ENCODE measurements around the gene ACBD6.
"Not testable (repeated sequence)": the region's sequence is repeated elsewhere in the genome, so short reads cannot be mapped to it uniquely, and the experiment has no call there.

The ACBD6 gene, protein sequence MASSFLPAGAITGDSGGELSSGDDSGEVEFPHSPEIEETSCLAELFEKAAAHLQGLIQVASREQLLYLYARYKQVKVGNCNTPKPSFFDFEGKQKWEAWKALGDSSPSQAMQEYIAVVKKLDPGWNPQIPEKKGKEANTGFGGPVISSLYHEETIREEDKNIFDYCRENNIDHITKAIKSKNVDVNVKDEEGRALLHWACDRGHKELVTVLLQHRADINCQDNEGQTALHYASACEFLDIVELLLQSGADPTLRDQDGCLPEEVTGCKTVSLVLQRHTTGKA

DNA sequence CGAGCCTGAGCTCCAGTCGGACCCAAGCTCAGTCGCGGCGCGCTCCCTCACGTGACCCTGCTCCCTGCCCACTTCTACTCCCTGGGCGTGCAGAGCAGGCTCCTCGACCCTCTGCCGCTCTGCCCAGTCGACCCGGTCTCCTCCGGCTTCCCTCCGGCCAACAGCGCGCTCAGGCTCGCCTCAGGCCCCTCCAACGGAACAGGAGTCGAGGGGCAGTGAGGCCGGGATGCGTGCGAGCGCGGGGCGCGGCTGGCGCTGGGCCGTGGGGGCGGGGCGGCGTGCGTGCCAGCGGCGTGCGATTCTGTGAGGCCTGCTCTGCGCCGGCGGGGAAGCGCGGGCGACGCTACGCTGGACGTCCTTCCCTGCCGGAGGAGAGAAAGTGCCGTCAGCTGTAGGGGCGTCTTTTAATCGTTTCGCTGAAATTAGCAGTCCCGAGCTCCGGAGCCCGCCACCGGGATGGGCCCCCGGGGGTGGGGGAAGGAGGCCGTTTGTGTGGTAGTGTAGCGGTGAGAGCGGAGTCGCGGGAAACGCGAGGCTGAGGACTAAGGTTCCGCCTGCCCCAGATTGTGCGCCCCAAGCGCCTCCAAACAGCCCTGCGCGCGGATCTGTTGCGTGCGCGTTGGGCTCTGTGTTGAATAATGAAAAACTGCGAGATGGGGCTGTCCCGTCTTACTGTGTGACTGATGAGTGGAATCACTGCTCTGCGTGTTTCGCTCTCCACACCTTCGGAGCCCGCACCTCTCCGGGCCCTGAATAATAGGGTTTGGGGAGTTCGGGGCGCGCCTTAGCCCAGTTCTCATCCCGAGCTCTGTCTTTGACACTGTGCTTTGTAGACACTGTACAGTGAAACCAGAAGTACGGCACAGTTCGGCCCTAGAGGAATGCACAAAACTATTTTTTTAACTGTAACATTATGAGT, at the start of gene ACBD6:
TSS of gene ACBD6 (minus strand) at position 217 of the 919 bp plus-strand sequence. CDS start 311 bp downstream, outside the sequence.
- Mint-ChIP-seq H3K4me1 (peaks cover 13 to 27% of the 10 kb centered on the region in 2 donors), H3K4me3 (peak within 1 kb of the TSS; percentile 97 to 98), H3K36me3 (peaks cover 3 to 8% of the 10 kb centered on the region in 2 donors), H3K27ac (peak within 1 kb of the TSS; percentile 99), H3K9me3 (no peaks in the 10 kb centered on the region), H3K27me3 (no peaks in the 10 kb centered on the region)
- DNase-seq (peak; percentile 89), ATAC-seq (replicated peaks) (peak; percentile 90)

DNA sequence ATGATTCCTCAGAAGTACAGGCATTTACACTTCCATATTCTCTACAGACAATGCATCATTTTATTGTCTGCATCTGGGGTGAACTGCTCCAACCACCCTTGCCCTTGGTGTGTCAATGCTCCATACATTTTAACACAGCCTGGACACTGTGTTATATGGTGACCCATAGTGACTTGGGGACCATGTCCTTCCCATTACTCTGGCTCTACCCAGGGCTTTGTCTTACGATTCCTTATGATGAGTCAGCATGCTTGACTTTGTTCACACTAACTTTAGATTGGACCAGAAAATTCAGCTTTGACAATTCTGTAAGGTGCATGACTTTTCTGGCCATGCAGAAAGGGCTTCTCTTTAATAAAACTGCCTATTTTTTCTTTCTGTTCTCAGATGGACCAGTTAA, 49.6 kb upstream of the ACBD6 start:
- H3K4me1 Mint-ChIP-seq, result no peaks in the 10 kb centered on the region
- no peak for ATAC-seq (replicated peaks)
- no peak overlapping the region for H3K27ac Mint-ChIP-seq
- H3K9me3 Mint-ChIP-seq, result no peaks in the 10 kb centered on the region
- no peaks in the 10 kb centered on the region for H3K36me3 Mint-ChIP-seq
- no peak overlapping the region for H3K4me3 Mint-ChIP-seq
- no peak for DNase-seq
- H3K27me3 Mint-ChIP-seq, result no peaks in the 10 kb centered on the region

DNA sequence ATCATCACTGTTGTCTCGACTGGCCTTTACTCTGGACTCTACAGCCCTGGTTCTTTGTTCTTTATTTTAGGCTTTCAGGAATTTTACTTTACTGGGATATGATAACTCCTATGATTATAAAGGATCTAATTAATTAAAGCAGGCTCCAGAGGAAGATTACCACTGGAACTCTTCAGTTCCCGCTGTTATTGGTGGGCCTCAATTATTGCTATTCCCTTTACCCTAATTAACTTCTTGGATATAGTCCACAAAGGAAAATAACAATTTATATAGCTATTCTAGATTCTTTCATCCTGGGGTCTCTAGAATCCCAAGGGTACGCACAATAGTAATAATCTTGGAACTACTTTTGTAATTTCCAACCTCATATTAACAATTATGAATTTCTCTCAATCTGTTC, 47.9 kb upstream of the ACBD6 start:
- H3K4me3 Mint-ChIP-seq, result no peak overlapping the region
- ATAC-seq (replicated peaks) (no peak), DNase-seq (no peak)
- H3K9me3 Mint-ChIP-seq, result no peaks in the 10 kb centered on the region
- H3K27me3 Mint-ChIP-seq, result peaks cover 0 to under 1% of the 10 kb centered on the region in 2 donors
- no peaks in the 10 kb centered on the region for H3K36me3 Mint-ChIP-seq
- H3K4me1 Mint-ChIP-seq, result peaks cover 0 to 9% of the 10 kb centered on the region in 2 donors
- H3K27ac Mint-ChIP-seq, result no peak overlapping the region

DNA sequence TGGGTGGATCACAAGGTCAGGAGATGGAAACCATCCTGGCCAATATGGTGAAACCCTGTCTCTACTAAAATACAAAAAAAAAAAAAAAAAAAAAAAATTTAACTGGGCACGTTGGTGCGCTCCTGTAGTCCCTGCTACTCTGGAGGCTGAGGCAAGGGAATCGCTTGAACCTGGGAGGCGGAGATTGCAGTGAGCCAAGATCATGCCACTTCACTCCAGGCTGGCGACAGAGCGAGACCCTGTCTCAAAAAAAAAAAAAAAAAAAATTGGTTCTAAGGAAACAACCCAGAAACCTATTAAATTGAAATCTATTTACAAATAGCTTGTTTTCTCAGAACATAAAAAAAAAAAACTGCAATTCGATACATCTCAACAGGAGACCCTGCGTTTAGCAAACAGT, 47.4 kb upstream of the ACBD6 start:
- not testable (repeated sequence) for H3K4me1 Mint-ChIP-seq; H3K36me3 Mint-ChIP-seq; H3K27ac Mint-ChIP-seq; DNase-seq; H3K27me3 Mint-ChIP-seq; ATAC-seq (replicated peaks); H3K9me3 Mint-ChIP-seq; H3K4me3 Mint-ChIP-seq

DNA sequence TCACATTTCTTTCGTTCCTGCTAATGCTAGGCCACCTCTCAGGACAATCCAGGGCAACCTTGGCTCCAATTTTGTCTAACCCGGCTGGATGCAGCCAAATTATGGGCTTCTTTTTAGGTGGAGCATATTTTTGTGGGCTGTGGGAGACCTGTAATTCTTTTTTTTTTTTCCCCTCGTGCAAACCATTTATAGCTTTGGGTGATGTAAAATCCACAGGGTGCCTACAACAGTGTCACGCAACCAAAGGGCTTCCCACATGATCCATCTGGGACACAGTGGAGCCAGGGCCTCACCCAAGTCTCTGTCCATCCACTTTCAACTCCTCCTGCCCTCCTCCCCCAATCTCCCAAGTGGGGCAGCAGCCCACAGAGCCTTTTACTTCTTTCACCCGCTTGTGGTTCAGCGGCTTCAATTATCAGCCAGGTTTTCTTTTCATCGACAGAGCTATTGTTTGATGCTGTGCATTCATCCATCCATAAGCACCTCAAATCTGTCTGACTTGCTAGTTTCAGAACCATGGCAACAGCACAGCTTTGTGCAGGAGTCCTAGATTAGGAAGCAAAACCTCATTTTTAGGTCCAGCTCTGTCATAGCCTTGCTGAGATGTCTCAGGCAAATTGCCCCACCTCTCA, 46.4 kb upstream of the ACBD6 start:
- ATAC-seq (replicated peaks), result no peak
- H3K4me3 Mint-ChIP-seq, result no peak overlapping the region
- no peaks in the 10 kb centered on the region for H3K9me3 Mint-ChIP-seq

DNA sequence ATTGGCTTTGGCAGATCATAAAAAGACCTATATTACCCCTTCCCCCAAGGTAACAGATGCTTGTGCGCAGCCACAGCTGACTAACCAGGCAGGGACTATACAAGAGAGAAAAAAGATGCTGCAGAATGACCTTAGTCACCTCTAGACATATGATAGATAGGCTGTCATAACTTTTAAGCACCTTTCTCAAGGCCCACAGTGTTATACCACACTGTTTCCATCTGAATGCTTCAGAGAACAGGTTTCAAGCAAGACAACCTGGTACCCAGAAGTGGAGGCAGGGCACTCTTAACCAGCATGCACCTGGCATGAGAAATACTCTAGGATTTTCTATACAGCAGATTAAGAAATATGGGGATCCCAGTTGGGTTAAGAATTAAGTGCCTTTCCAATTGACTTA, 43.6 kb upstream of the ACBD6 start:
- H3K27ac Mint-ChIP-seq, result no peak overlapping the region
- H3K36me3 Mint-ChIP-seq, result no peaks in the 10 kb centered on the region
- H3K4me3 Mint-ChIP-seq, result no peak overlapping the region
- peaks cover 0 to 9% of the 10 kb centered on the region in 2 donors for H3K4me1 Mint-ChIP-seq
- DNase-seq (no peak), ATAC-seq (replicated peaks) (peak in 1 of 2 donors; percentile 54)
- H3K27me3 Mint-ChIP-seq, result peaks cover 0 to 9% of the 10 kb centered on the region in 2 donors
- H3K9me3 Mint-ChIP-seq, result no peaks in the 10 kb centered on the region

More for the DNA sequence above, 46.4 kb upstream of the ACBD6 start:
- no peak overlapping the region for H3K27ac Mint-ChIP-seq
- peaks cover 0 to 8% of the 10 kb centered on the region in 2 donors for H3K27me3 Mint-ChIP-seq
- DNase-seq, result no peak
- no peaks in the 10 kb centered on the region for H3K36me3 Mint-ChIP-seq
- H3K4me1 Mint-ChIP-seq, result peaks cover 0 to 9% of the 10 kb centered on the region in 2 donors

DNA sequence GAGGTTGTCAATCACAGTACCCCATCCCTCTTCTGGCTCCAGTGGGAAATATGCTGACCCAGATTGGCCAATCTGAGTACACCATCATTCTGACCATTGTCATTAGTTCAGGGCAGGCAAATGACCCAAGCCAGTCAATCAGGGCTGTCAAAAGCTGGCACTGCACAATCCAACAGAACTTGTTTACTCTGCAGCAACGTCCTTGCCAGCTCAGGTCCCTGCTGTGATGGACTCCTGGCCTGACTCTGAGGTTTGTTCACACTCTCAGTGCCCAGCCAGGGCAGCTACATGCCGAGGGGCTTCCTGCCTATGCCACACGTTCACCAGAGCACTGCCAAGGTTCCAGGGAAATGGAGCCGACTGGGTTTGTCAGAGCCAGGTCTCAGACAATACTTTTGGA, 41.7 kb upstream of the ACBD6 start:
- peaks cover 0 to 9% of the 10 kb centered on the region in 2 donors for H3K27me3 Mint-ChIP-seq
- ATAC-seq (replicated peaks) (no peak), DNase-seq (no peak)
- peaks cover 0 to 9% of the 10 kb centered on the region in 2 donors for H3K4me1 Mint-ChIP-seq
- H3K9me3 Mint-ChIP-seq, result no peaks in the 10 kb centered on the region
- H3K4me3 Mint-ChIP-seq, result no peak overlapping the region
- H3K27ac Mint-ChIP-seq, result no peak overlapping the region
- H3K36me3 Mint-ChIP-seq, result no peaks in the 10 kb centered on the region

DNA sequence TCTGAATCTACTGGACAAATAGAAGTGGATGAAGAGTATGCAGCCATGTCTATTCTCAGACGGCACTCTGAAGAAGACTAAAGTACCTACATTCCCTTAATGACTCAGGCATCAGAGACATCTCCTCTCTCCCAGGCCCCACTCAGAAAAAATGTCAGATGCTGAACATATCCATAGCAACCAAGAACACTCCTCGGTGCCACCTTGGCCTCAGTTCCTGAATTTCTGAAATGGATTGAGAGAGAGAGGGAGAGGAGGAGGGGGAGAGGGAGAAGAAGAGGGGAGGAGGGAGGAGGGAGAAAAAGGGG, 40.4 kb upstream of the ACBD6 start:
- no peak overlapping the region for H3K27ac Mint-ChIP-seq
- H3K9me3 Mint-ChIP-seq, result no peaks in the 10 kb centered on the region
- peaks cover 0 to 20% of the 10 kb centered on the region in 2 donors for H3K27me3 Mint-ChIP-seq
- no peak for ATAC-seq (replicated peaks)
- peaks cover 0 to 9% of the 10 kb centered on the region in 2 donors for H3K4me1 Mint-ChIP-seq
- no peak for DNase-seq
- no peaks in the 10 kb centered on the region for H3K36me3 Mint-ChIP-seq
- no peak overlapping the region for H3K4me3 Mint-ChIP-seq

DNA sequence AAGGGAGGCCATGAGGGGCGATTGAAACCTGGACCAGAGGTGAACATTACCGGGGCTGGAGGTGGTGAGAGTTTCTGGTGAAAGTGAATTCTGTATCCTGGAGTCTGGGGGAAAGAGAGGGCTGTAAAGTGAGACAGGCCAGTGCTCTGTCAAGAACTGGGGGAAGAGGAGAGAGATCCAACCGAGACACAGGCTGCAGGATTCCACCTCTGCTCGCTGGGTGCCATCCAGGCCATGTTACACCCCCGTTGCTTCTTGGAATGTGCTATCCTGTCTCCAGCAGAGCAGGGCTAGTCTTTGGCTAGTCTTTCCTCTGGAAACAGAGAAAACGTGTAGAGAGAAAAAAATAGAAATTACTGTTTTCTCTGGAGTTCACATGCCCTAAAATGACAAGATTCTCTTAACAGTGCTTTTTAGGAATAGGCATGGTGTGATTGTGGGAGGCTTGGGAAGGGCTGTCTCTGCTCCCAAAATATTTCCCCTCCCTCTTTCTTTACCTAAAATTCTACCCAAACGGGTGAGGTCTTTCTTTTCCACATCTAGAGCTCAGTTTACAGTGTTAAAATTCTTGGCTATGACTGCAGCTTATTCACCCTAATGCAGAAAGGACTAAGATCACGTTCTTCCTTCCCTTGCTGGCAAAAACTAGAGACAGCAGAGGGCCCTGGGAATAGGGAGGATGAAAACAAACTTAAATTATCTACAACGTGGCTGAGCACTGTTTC, 39.9 kb upstream of the ACBD6 start:
- no peaks in the 10 kb centered on the region for H3K9me3 Mint-ChIP-seq
- no peak overlapping the region for H3K4me3 Mint-ChIP-seq
- no peaks in the 10 kb centered on the region for H3K36me3 Mint-ChIP-seq
- DNase-seq, result no peak
- peaks cover 0 to 20% of the 10 kb centered on the region in 2 donors for H3K27me3 Mint-ChIP-seq
- ATAC-seq (replicated peaks), result no peak
- peaks cover 0 to 9% of the 10 kb centered on the region in 2 donors for H3K4me1 Mint-ChIP-seq
- no peak overlapping the region for H3K27ac Mint-ChIP-seq

DNA sequence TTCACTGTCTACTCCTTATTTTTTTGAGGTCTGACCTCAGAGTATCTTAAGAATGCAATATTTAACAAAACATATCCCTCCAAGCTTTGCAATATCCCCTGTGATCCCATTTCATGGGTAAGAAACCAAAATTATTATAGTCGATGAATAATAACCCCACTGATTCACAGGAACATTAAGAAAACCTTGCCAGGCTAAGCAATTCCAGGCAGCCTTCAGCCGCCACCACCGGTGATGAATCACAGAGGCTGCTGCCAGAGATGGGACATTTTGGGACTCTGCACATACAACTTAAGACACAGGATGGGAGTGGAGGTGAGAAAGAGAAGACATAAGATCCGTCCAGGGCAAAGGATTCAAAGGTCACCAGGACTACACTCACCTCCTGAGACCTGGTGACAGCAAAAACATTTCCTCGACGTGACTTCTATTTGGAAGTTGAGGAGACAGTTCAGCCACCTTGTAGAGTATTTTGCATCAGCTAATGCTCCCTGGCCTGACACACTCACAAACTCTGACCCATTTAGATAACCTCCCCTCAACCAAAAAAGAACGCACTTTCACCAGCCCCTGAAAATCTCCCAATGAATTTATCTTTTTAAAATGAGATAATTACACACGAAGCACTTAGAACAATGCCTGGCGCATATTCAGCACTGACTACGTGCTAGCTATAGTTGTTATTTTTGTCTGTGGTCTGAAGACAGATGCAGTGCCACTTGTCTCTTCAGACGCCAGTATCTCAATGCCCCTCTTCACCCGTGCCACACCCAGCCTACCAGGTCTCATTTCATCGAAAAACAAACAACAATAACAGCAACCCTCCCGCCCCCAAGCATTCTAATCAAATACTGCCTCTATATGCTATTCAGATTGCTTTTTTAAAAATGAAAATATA, 38.6 kb upstream of the ACBD6 start:
- peaks cover 0 to under 1% of the 10 kb centered on the region in 2 donors for H3K4me1 Mint-ChIP-seq
- no peaks in the 10 kb centered on the region for H3K36me3 Mint-ChIP-seq
- H3K9me3 Mint-ChIP-seq, result no peaks in the 10 kb centered on the region
- no peak overlapping the region for H3K4me3 Mint-ChIP-seq
- H3K27me3 Mint-ChIP-seq, result peaks cover 0 to 20% of the 10 kb centered on the region in 2 donors
- no peak overlapping the region for H3K27ac Mint-ChIP-seq
- no peak for DNase-seq
- no peak for ATAC-seq (replicated peaks)

DNA sequence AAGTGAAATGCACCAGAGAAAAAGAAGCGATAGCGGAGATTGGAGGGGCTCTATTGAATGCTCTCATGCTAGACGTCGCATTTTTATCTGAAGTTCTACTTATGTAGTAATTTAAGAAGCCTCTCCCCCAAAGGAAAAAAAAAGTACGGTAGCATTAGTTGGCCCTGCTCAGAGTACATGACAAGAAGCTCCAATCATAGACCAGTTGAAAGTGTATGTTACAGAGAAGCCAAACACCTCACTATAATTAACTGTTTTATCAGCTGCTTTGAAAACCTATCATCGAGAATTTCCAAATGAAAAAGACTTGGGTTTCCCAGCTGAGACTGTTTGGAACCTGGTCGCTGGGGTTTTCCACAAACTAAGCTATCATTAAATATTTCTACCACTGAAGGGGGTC, 36.8 kb upstream of the ACBD6 start:
- H3K4me3 Mint-ChIP-seq, result no peak overlapping the region
- ATAC-seq (replicated peaks), result no peak
- no peaks in the 10 kb centered on the region for H3K9me3 Mint-ChIP-seq
- H3K27me3 Mint-ChIP-seq, result peaks cover 0 to 15% of the 10 kb centered on the region in 2 donors
- H3K4me1 Mint-ChIP-seq, result no peaks in the 10 kb centered on the region
- DNase-seq, result no peak
- no peak overlapping the region for H3K27ac Mint-ChIP-seq
- H3K36me3 Mint-ChIP-seq, result no peaks in the 10 kb centered on the region

DNA sequence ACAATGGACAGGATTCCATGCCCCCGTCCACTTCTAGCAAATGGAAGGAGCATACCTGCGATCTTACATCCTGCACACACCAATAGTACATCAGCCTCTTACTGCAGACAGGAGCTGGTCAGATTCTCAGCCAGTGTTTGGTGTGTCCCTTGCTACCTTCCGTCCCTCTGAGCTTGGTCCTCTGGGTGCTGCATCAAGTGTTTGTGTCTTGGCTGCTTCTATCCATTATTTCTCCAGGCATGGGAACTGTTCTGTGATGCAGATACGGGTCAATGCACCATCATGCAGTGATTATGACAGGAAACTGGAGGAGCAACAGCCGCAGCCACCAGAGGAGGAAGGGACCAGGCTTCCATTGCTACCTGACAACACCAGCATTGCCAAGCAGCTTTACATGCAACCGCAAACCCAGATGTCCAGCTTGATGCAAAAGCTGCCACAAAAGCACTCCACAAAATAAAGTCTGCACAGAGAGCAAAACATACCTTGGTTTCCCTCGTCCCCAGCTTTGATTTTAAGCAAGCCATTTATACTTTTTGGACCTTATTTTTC, 34.5 kb upstream of the ACBD6 start:
- Mint-ChIP-seq H3K27me3 (peaks cover 0 to 10% of the 10 kb centered on the region in 2 donors), H3K9me3 (no peaks in the 10 kb centered on the region), H3K4me3 (no peak overlapping the region), H3K36me3 (no peaks in the 10 kb centered on the region), H3K4me1 (peaks cover 0 to 6% of the 10 kb centered on the region in 2 donors), H3K27ac (no peak overlapping the region)
- ATAC-seq (replicated peaks) (no peak), DNase-seq (no peak)

DNA sequence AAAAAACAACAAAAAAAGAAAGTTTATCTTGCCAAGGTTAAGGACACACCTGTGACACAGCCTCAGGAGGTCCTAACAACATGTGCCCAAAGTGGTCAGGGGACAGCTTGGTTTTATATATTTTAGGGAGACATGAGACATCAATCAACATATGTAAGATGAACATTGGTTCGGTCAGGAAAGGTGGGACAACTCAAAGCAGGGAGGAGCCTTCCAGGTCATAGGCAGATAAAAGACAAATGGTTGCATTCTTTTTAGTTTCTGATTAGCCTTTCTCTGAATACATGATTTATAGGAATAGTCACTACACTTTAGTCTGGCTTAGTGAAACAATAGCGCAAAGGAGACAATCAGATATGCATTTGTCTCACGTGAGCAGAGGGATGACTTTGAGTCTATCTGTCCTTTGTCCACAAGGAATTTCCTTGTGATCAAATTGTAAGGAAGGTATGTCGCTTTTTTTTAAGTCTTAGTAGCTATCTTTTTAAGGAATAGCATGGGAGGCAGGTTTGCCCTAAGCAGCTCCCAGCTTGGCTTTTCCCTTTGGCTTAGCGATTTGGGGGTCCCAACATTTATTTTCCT, 33.1 kb upstream of the ACBD6 start:
- DNase-seq (no peak), ATAC-seq (replicated peaks) (no peak)
- peaks cover 0 to 6% of the 10 kb centered on the region in 2 donors for H3K4me1 Mint-ChIP-seq
- no peak overlapping the region for H3K27ac Mint-ChIP-seq
- H3K9me3 Mint-ChIP-seq, result no peaks in the 10 kb centered on the region
- no peaks in the 10 kb centered on the region for H3K36me3 Mint-ChIP-seq
- H3K4me3 Mint-ChIP-seq, result no peak overlapping the region
- H3K27me3 Mint-ChIP-seq, result peaks cover 0 to 10% of the 10 kb centered on the region in 2 donors

All from stimulated activated naive B cell treated with anti-CD40 and anti-IgM and Interleukin-4, amounts not matched to agents 10 μg/mL and 1 μg/mL and 100 μg/mL, for 72 hours (primary cell).